HG02852 (cell line): Measurements from ENCODE around the gene NFYC.

Experiments
- ATAC-seq: cut with Tn5 transposase; IDR thresholded peaks from one replicate; pipeline ENCODE4 v1.9.1; 2021; ENCODE audit warnings: mild to moderate bottlenecking, moderate library complexity; ENCODE audit not compliant: unreplicated experiment

The NFYC gene

GRCh38 chr1:40756523-40756922 is 65.0 kb downstream of the NFYC start:
- no peak for ATAC-seq

- no peak for ATAC-seq
Measured at GRCh38 chr1:40757084-40757483, 65.6 kb downstream of the NFYC start.

DNA sequence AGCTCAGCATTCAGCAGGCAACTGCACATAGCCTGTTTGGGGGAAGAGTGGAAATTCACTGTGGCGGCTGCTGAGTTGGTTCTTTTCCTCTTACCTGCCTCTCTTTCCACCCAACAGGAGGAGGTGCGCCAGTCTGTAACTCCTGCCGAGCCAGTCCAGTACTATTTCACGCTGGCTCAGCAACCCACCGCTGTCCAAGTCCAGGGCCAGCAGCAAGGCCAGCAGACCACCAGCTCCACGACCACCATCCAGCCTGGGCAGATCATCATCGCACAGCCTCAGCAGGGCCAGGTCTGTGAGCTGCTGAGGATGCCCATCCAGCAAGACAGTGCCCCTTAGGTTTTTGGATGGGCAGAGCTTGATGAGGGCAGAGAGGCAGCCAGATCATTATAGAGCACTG is 66.5 kb downstream of the NFYC start:
- no peak for ATAC-seq

DNA sequence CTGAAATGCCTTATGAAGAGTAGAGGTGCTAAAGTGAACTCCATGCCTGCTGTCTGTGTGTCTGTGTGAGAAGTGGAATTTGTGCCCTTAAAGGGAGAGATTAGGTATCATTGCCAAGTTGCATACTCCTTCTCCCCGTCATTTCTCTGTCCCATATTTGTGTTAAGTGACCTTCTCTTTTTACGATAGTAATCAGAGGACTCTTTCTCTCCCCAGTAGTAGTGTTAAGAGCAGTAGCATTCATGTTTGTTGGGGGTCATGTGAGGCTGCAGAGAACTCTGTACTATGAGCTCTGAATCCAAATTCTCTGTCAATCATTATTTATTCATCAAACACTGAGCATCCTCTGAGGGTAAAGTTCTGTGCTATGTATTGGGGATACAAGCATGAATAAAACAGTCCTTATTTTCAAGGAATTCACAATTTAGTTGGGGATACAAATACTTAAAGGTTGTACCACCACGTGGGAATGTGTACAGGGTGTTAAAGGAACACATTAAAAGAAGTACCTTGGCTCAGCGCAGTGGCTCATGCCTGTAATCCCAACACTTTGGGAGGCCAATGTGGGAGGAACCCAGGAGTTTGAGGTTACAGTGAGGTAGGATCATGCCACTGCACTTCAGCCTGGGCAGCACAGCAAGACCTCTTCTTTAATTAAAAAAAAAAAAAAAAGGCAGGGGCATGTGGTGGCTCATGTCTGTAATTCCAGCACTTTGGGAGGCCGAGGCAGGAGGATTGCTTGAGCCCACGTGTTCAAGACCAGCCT is 67.3 kb downstream of the NFYC start:
- ATAC-seq = no peak

GRCh38 chr1:40760984-40761383 is 69.5 kb downstream of the NFYC start:
- ATAC-seq = no peak

DNA sequence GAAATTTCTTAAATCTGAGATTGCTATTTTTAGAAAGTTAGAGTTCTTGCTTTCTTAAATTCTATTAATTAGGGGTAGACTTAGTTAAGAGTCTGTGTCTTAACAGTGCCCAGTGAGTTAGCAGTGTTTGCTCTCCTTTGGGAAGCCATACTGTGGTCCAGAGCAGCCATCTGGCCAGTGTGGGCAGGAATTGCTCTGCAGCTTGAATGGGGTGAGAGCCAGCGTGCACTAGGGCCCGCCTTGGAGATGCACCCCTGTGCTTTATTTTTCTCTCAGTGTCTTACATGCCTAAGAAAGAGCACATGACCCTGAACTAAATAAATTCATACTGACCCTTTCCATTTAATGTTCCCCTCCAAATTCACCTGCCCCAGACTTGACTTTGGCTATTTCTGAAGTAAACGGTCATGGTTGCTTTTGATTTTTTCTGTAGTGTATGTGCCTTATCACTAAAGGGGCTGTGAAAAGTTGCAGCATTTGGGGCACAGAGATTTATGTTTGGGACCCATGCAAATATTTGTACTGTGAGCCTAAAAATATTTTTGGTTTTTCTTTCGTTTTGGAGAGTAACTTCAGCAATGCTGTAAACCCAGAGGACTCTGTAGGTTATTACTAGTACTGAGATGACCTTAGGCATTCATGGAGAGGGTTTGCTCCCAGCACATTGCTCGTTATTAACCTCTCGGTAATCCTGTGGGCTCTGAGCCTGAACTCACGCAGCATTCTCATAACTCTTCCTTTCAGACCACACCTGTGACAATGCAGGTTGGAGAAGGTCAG is 70.8 kb downstream of the NFYC start:
- ATAC-seq = no peak

DNA sequence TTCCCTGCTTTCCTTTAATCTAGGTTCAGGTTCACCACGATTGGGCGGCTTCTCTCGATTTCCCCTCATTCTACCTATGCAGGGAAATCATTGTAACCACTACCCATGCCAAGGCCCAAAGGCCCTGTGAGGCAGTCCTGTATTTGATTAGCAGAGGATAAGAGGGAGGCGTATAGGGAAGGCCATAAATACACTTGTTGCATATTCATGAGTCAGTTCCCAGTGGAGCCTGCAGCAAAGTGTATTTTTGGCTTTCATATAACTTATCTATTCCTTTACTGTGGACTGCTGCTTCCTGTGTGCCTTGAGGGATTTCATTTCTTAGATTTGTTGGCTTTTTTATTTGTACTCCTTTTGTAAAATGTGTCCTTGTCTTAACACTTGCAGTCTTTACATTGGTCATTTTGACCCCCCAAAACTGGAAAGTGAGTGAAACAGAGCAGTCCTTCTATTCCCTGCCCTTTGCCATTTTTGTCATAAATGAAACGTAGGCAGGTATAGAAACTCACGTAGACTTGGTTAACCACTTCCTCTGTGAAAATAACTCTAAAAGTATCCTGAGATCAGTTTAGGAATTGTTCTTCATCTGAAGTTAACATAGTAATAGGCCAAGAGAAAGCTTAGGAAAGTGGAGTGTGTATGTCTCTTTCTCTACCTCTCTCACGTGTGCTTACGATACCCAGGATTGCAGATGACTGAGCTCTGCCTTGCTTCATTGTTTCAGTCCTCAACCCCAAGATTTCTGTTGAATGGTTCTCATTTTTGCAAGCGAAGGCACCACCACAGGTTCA is 72.4 kb downstream of the NFYC start:
- ATAC-seq = no peak

DNA sequence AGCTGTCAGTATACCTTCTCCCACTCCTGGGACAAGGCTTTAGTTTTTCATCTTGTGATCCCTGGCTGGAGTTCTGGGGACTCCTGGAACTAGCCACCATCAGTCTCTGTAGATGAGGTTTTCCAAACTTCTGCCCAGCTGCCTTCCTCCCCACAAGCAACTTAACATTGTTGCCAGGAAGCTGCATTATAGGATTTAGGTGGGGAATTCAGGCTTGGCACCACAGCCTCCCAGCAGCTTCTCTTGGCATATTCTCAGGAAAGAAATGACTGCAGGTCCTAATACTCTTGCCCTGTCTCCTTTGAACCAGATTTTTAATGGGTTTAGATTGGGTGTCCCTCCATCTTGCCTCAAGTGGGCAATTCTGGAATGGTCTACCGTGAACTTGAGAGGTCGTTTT is 73.5 kb downstream of the NFYC start:
- no peak for ATAC-seq

- no peak for ATAC-seq
Measured at GRCh38 chr1:40766017-40766416, 74.5 kb downstream of the NFYC start.

DNA sequence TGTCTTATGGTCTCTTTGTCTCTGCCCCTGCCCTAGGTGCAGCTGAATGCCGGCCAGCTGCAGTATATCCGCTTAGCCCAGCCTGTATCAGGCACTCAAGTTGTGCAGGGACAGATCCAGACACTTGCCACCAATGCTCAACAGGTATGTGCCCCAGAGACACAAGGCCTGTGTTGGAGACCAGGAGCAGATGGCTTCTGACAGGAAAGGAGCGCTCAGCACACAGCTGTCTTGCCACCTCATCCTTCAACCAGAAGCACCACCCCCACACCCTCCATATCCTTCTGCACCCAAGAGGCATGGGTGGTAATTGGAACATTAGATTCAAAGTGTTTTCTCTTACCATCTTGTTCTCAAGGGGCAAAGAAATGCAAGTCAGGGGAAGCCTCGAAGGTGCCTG is 75.1 kb downstream of the NFYC start:
- ATAC-seq = no peak

- no peak for ATAC-seq
Measured at GRCh38 chr1:40768146-40768990, 76.9 kb downstream of the NFYC start.

DNA sequence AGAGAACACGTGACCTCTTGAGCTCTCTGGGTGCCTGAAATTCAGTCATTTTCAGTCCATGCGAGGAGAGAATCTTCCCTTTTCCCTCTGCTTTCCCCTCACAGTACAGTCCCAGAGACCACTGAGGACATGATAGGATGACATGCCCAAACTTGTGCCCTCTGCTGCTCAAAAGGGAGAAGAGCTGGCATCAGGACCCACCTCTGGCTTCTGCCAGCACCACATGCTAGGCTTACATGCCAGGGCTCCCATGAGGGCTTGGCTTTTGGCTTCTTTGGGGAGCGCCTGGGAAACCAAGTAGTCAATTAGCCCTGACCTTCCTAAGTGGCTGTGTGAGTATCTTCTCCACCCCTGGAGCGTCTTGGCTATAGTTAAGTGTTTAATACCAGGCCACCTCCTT is 78.3 kb downstream of the NFYC start:
- no peak for ATAC-seq

DNA sequence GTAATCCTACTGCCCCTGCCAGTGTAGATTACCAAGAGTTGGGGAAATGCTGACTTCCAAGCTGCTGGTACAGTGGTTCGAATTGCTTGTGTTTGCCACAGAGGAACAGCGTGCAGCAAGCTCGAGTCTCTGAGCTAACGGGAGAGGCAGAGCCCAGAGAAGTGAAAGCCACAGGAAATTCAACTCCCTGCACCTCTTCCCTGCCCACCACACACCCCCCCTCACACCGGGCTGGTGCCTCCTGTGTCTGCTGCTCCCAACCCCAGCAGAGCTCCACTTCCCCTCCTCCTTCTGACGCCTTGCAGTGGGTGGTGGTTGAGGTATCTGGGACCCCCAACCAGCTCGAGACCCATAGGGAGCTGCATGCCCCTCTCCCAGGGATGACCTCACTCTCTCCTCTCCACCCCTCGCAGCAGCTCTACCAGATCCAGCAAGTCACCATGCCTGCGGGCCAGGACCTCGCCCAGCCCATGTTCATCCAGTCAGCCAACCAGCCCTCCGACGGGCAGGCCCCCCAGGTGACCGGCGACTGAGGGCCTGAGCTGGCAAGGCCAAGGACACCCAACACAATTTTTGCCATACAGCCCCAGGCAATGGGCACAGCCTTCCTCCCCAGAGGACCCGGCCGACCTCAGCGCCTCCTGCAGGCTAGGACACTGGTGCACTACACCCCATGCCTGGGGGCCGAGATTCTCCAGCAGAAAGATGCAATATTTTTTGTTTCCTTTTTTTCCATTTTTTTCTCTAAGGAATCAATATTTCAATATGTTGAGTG is 79.0 kb downstream of the NFYC start:
- no peak for ATAC-seq

- no peak for ATAC-seq
Measured at GRCh38 chr1:40772146-40772955, 80.8 kb downstream of the NFYC start.

GRCh38 chr1:40773748-40774265 is 82.3 kb downstream of the NFYC start:
- ATAC-seq = no peak

DNA sequence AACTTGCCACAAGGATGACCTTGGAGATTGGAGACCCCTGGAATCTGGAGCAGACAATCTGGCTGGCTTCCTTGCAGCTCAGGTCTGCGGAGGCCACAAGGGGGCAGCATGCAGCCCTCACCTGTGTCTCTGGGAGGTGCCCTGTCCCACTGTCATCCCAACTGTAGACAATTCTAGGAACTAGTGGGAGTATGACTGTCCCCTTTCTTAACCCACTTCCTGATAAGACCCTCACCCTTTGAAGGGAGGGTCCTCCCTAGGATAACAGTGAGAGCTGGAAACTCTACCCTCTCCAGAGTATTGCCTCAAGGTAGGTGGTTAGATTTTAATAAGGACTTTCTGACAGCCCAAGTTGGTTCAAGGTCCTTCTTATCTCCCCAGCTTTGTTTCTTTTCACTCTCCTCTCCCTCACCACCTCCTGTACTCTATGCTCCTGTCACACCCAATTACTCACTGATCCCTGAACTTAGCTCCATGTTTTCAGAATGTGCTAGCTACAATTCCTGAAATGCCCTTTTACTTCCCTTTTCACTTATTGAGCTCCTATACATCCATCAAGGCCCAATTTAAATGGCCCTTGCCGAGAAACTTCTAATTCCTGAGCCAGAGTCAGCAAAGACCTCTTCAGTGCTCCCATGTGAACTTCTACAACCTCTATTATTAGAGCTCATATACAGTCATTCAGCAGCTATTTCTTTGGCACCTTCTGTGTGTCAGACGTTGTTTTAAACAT is 82.9 kb downstream of the NFYC start:
- ATAC-seq = no peak

DNA sequence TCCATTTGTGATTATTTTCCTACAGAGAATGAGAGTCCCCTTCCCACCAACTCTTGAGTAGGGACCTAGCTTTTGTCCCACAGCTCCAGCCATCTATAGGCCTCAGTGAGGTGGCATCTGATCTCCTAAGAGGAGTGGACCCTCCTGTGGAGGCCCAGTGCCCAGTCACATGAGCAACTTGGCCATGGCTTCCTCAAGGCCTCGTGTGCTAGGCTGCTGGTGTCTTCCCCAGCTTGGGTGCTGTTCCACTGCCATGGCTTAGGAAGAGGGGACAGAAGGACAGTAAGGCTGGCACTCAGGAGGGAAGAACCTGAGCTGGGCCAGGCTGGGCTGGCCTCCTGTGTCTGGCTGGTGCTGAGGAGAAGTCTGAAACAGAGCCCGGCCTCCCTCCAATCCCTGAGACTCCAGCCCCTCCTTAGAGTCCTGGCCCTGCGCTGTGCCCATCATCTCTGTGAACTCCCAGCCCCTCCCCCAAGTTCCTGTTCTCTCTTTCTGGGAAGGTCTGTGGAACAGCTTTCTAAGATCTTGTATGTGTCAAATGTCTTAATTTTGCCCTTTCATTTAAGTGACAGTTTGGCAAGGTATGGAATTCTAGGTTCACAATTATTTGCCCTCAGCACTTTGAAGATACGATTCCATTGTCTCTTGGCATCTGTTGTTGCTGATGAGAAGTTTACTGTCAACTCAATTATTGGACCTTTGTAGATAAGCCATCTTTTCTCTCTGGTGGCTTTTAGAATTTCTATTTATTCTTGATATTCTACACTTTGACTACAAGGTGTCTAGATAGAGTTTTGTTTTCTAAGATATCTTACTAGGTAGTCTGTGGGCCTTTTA is 85.0 kb downstream of the NFYC start:
- ATAC-seq = no peak
